Cardiac fibroblast (primary cell): ENCODE data around the gene CD200R1L.

Experiments
- DNase-seq, 2 donors: peaks; one replicate each; pipeline versions ENCODE4 v3.0.0 to v3.0.0-alpha.2; 2010; ENCODE audit warnings: low read depth in 2 of 2
- H3K4me3 ChIP-seq, 2 donors: replicated peaks in 1 of 2; 1 replicate in 1 of 2; 2 replicates in 1 of 2; pipeline ENCODE4 v1.5.1; 2011; ENCODE audit warnings: low read depth in 2 of 2, low read length in 2 of 2, mild to moderate bottlenecking in 2 of 2, moderate library complexity in 1 of 2
- CTCF ChIP-seq: IDR thresholded peaks from one replicate; pipeline ENCODE4 v1.5.1; 2011; ENCODE audit warnings: low read depth, mild to moderate bottlenecking, low read length, inconsistent platforms

CD200R1L gene

DNA sequence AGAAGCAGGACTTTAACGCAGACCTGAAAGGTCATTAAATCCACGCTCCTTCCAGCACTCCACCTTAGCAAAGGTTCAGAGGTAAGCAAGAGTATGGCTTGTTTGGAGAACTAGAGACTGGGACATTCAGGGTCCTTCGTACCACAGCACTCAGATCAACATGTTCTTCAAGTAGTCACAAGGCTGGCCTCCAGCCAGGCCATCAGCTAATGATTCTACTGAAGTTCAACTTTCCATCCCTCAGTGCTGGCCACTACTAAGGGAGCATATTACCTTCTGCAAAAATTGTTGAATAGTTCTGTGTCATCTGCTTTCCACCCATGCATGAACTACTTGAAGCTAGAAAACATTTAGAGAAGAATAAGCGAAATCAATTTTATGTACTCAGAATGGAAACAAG is 17.6 kb downstream of the CD200R1L start:
- DNase-seq: no peak
- H3K4me3 ChIP-seq: no peak overlapping the region
- TF ChIP-seq CTCF: no peak

GRCh38 chr3:112822064-112823055 is 24.3 kb downstream of the CD200R1L start:
- DNase-seq: no peak
- TF ChIP-seq CTCF: no peak
- H3K4me3 ChIP-seq: no peak overlapping the region

DNA sequence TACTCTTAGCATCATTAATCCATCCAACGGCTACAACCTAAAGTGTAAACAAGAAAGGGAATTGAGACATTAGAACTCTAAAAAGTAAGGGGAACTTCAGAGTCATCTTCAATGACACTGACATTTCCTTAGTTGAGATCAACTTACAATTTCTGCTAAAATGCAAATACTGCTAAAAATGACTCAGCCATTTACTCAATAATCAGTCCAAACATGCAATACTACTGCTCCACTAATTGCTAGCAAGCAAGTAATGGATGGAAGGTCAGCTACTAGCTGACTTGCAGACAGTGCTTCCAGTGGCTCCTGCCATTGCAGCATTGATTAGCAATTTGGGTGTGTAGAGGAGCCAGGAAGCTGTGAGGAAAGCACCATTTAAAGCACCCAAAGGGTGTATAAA is 28.4 kb downstream of the CD200R1L start:
- no peak for TF ChIP-seq CTCF

GRCh38 chr3:112817797-112818196 is 28.9 kb downstream of the CD200R1L start:
- no peak for DNase-seq
- H3K4me3 ChIP-seq: no peak overlapping the region
- no peak for TF ChIP-seq CTCF

More for the DNA sequence above, 28.4 kb downstream of the CD200R1L start:
- DNase-seq: peak; percentile 34 to 54
- H3K4me3 ChIP-seq: no peak overlapping the region

DNA sequence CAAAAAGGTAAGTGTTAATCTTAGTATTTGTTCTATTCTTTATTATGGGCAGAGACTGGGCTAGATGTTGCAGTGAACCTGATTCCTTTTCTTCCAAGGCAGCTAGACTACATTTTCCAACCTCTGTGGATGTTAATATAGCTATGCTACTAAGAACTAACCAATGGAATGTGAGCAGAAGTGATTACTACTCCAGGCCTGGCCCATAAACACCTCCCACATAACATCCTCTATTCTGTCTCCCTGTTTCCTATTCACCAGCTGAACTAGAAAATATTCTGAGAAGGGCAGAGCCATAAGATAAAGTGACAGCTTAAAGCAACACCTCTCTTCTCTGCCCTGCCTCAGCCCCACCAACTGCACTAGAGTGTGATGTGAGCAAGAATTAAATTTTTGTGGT is 29.4 kb downstream of the CD200R1L start:
- H3K4me3 ChIP-seq: no peak overlapping the region
- peak in 1 of 2 donors; percentile 48 for DNase-seq

GRCh38 chr3:112815981-112816380 is 30.7 kb downstream of the CD200R1L start:
- DNase-seq: peak; percentile 11 to 20
- no peak for TF ChIP-seq CTCF
- H3K4me3 ChIP-seq: no peak overlapping the region

More for the DNA sequence above, 29.4 kb downstream of the CD200R1L start:
- TF ChIP-seq CTCF: no peak

- DNase-seq: peak; percentile 92 to 93
These were observed 32.4 kb downstream of the CD200R1L start for GRCh38 chr3:112814266-112814665.

More at GRCh38 chr3:112814266-112814665, 32.4 kb downstream of the CD200R1L start:
- H3K4me3 ChIP-seq: no peak overlapping the region
- peak; percentile 52 for TF ChIP-seq CTCF
